Mammary epithelial cell (primary cell): ENCODE results near the gene TBC1D16.

Experiments
- EZH2 ChIP-seq: IDR thresholded peaks from 2 replicates; pipeline ENCODE4 v1.6.1; 2012; ENCODE audit warnings: low read length, inconsistent platforms, borderline replicate concordance
- TF ChIP-seq, protein P1 (sequence below), 2 donors: IDR thresholded peaks in 1 of 2; conservative IDR thresholded peaks in 1 of 2; 2 replicates each; pipeline ENCODE4 v1.5.1; 2011 to 2012; ENCODE audit warnings: inconsistent platforms in 2 of 2, low read length in 2 of 2, mild to moderate bottlenecking in 2 of 2, control low read depth in 1 of 2, low read depth in 1 of 2; ENCODE audit not compliant: insufficient read depth in 1 of 2; ENCODE audit errors: extremely low read depth in 1 of 2

DNA sequence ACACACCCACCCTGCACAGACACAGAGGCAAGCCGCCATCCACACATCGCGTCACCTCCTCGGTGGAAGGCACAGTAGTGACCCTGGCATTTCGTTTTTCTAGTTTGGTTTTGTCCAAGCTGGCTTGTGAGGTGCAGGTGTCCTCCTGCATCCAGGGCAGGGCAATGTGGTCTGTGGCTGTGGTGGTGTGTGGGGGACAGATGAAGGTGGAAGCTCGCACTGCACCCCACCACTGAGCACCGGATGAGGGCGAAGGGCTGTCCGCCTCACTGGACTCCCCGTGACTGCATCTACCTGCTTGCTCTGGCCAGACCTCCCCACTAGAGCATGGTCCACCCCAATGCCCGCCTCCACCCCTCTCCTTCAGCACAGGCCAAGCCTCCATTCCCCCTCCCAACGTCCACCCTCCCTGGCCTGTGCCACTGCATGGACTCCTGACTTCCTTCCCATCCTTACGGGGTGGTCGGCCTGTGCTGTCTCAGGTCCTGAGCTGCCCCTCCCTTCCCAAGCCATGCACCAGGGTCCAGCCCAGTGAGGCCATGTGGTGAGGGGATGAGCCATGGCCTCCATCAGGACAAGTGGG is 117.7 kb downstream of the TBC1D16 start:
- TF ChIP-seq, protein P1, sequence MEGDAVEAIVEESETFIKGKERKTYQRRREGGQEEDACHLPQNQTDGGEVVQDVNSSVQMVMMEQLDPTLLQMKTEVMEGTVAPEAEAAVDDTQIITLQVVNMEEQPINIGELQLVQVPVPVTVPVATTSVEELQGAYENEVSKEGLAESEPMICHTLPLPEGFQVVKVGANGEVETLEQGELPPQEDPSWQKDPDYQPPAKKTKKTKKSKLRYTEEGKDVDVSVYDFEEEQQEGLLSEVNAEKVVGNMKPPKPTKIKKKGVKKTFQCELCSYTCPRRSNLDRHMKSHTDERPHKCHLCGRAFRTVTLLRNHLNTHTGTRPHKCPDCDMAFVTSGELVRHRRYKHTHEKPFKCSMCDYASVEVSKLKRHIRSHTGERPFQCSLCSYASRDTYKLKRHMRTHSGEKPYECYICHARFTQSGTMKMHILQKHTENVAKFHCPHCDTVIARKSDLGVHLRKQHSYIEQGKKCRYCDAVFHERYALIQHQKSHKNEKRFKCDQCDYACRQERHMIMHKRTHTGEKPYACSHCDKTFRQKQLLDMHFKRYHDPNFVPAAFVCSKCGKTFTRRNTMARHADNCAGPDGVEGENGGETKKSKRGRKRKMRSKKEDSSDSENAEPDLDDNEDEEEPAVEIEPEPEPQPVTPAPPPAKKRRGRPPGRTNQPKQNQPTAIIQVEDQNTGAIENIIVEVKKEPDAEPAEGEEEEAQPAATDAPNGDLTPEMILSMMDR (conservative IDR thresholded peaks at IDR 0.05 in 1 of 2, IDR thresholded peaks at IDR 0.05 in 1 of 2; ENCODE audit: extremely low read depth in 1 of 2, insufficient read depth in 1 of 2, low read depth in 1 of 2, low read length in 2 of 2), result no peak
- no peak for TF ChIP-seq EZH2
